ENCODE measurements around the gene KDR. TPM values are rescaled to one million over a fixed set of nuclear protein-coding genes. Genes with fewer than 3 reads are reported as not detected.

The KDR gene
- polyA plus RNA-seq, 1 experiment: not detected

DNA sequence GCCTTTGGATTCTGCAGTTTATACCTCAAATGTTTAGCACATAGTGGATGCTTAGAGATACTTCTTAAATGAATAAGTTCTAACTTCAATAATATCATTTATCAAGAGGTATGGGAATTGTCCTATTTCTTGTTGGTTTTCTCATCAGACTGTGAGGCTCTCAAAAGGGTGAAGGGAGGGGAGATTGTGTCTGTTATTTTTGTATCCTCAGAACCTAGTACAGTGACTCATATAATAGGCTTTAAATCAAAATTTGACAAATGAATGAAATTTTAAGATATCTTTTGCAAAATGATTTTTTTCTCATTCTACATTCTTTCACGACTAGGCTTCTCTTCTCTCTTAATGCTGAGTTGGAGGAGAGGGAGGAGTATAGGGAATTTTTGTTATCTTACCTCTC lies 89.5 kb downstream of the KDR start:
- no peak overlapping the region for H3K4me3 ChIP-seq (ENCODE audit: low read depth, low read length)
- TF ChIP-seq, protein P1, sequence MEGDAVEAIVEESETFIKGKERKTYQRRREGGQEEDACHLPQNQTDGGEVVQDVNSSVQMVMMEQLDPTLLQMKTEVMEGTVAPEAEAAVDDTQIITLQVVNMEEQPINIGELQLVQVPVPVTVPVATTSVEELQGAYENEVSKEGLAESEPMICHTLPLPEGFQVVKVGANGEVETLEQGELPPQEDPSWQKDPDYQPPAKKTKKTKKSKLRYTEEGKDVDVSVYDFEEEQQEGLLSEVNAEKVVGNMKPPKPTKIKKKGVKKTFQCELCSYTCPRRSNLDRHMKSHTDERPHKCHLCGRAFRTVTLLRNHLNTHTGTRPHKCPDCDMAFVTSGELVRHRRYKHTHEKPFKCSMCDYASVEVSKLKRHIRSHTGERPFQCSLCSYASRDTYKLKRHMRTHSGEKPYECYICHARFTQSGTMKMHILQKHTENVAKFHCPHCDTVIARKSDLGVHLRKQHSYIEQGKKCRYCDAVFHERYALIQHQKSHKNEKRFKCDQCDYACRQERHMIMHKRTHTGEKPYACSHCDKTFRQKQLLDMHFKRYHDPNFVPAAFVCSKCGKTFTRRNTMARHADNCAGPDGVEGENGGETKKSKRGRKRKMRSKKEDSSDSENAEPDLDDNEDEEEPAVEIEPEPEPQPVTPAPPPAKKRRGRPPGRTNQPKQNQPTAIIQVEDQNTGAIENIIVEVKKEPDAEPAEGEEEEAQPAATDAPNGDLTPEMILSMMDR (IDR thresholded peaks at IDR 0.05; ENCODE audit: low read depth, low read length): no peak
- H3K27ac ChIP-seq (ENCODE audit: low read depth, low read length): no peak overlapping the region
- H3K9me3 ChIP-seq (ENCODE audit: control insufficient read depth, insufficient read depth, low read length): no peaks in the 10 kb centered on the region
- POLR2A ChIA-PET: no interaction called here
- CTCF ChIA-PET: no interaction called here
- no peaks in the 10 kb centered on the region for H3K27me3 ChIP-seq (ENCODE audit: control insufficient read depth, insufficient read depth, low read length)
- DNase-seq (ENCODE audit: low read depth, low spot score): no peak

DNA sequence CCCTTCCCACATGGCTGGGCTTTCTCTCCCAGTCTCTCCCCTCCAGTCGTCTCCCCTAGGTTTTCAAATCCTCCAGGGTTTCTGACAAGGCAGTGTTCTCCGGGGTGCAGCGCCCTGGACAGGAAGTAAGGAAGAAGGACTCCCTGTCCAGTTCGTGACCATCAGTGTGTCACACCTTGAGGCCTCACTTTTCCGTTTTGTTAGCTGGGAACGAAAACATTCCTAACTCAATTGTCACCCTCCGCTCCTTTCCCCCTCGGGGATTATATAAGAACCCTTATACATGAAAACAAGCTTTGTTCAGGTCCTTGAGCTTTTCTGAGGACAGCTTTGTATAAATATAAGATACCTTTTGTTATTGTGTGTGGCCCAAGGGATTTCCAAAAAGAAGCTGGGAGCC lies 92.1 kb downstream of the KDR start:
- POLR2A ChIA-PET: no interaction called here
- TF ChIP-seq, protein P1 (IDR thresholded peaks at IDR 0.05; ENCODE audit: low read depth, low read length): no peak
- Histone ChIP-seq H3K27me3 (ENCODE audit: control insufficient read depth, insufficient read depth, low read length) (no peaks in the 10 kb centered on the region), H3K9me3 (ENCODE audit: control insufficient read depth, insufficient read depth, low read length) (no peaks in the 10 kb centered on the region), H3K4me3 (ENCODE audit: low read depth, low read length) (no peak overlapping the region), H3K27ac (ENCODE audit: low read depth, low read length) (no peak overlapping the region)
- no peak for DNase-seq (ENCODE audit: low read depth, low spot score)
- CTCF ChIA-PET: no interaction called here

DNA sequence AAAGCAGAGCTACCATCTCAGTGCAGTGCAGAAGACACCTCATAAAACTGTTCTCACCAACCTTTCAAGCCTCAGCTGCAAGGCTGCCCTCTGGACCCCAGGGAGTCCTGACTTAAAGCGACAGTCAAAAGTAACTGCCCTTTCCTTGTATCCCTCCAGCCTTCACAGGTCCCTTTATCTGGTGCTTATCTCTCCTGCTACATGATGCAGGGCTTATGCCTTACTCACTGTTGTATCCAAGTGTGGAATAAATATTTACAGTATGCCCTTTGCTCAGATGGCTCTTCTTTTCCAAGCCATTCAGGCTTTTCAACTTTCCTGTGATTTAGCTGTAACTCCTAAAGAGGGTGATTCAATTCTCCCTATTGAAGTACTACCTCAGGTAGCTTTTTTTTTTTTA lies 92.6 kb downstream of the KDR start:
- Histone ChIP-seq H3K27me3 (ENCODE audit: control insufficient read depth, insufficient read depth, low read length) (no peaks in the 10 kb centered on the region), H3K27ac (ENCODE audit: low read depth, low read length) (no peak overlapping the region), H3K4me3 (ENCODE audit: low read depth, low read length) (no peak overlapping the region), H3K9me3 (ENCODE audit: control insufficient read depth, insufficient read depth, low read length) (no peaks in the 10 kb centered on the region; the same call in 1 of the 2 replicates)
- ChIA-PET CTCF (no interaction called here), POLR2A (no interaction called here)
- no peak for DNase-seq (ENCODE audit: low read depth, low spot score)
- TF ChIP-seq, protein P1 (IDR thresholded peaks at IDR 0.05; ENCODE audit: low read depth, low read length): no peak

DNA sequence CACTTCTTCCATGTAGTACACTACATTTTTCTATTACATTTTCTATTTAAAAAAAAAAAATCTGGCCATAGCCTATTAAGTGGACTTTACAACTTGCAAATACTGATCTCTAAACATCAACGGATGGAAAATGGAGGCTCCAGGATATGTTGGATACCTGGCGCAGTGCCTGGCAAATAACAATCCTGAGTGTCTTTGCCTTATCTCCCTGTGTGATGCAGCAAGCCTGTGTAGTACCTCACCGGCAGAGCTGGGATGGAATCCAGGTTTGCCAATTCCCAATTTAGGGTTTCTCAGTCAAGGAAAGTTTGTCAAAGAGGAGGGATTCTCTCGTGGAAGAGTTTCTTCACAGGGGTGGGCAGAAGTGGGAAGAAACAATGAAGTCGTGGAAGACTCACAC lies 93.2 kb downstream of the KDR start:
- ChIA-PET POLR2A (no interaction called here), CTCF (no interaction called here)
- H3K27ac ChIP-seq (ENCODE audit: low read depth, low read length): no peak overlapping the region
- TF ChIP-seq, protein P1 (IDR thresholded peaks at IDR 0.05; ENCODE audit: low read depth, low read length): no peak
- no peak overlapping the region for H3K4me3 ChIP-seq (ENCODE audit: low read depth, low read length)
- no peaks in the 10 kb centered on the region for H3K27me3 ChIP-seq (ENCODE audit: control insufficient read depth, insufficient read depth, low read length)
- no peak for DNase-seq (ENCODE audit: low read depth, low spot score)
- H3K9me3 ChIP-seq (ENCODE audit: control insufficient read depth, insufficient read depth, low read length): no peaks in the 10 kb centered on the region; the same call in 1 of the 2 replicates

DNA sequence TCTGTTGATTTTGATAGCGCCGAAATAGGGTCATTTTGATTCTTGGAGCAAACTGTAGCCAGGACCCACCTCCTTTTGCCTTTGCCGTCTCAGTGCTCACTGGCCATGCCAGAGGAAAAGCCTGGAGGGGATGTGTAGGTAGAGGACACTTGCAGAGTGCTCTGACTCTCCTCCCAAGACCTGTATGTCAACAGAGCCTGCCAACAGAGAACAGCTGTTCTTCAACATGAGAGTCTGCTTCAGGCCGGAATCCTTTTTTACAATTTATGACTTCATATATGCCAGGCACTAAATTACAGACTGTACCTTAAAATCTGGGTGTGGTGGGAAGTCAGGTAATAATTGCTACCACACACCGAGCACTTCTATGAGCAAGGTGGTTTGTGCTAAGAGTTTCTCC lies 94.2 kb downstream of the KDR start:
- no peak for DNase-seq (ENCODE audit: low read depth, low spot score)
- H3K27ac ChIP-seq (ENCODE audit: low read depth, low read length): no peak overlapping the region
- TF ChIP-seq, protein P1 (IDR thresholded peaks at IDR 0.05; ENCODE audit: low read depth, low read length): no peak
- H3K27me3 ChIP-seq (ENCODE audit: control insufficient read depth, insufficient read depth, low read length): no peaks in the 10 kb centered on the region
- H3K4me3 ChIP-seq (ENCODE audit: low read depth, low read length): no peak overlapping the region
- ChIA-PET POLR2A (no interaction called here), CTCF (no interaction called here)
- H3K9me3 ChIP-seq (ENCODE audit: control insufficient read depth, insufficient read depth, low read length): no peaks in the 10 kb centered on the region; the same call in 1 of the 2 replicates
